GM18499 (cell line): ENCODE results near the gene HLA-G.
"Not testable (repeated sequence)": the region's sequence is repeated elsewhere in the genome, so short reads cannot be mapped to it uniquely, and the experiment has no call there.

ENCODE experiments used
- ATAC-seq: cut with Tn5 transposase; IDR thresholded peaks from one replicate; pipeline ENCODE4 v1.9.1; 2021; ENCODE audit warnings: moderate number of reproducible peaks; ENCODE audit not compliant: insufficient read depth, unreplicated experiment

Gene HLA-G

DNA sequence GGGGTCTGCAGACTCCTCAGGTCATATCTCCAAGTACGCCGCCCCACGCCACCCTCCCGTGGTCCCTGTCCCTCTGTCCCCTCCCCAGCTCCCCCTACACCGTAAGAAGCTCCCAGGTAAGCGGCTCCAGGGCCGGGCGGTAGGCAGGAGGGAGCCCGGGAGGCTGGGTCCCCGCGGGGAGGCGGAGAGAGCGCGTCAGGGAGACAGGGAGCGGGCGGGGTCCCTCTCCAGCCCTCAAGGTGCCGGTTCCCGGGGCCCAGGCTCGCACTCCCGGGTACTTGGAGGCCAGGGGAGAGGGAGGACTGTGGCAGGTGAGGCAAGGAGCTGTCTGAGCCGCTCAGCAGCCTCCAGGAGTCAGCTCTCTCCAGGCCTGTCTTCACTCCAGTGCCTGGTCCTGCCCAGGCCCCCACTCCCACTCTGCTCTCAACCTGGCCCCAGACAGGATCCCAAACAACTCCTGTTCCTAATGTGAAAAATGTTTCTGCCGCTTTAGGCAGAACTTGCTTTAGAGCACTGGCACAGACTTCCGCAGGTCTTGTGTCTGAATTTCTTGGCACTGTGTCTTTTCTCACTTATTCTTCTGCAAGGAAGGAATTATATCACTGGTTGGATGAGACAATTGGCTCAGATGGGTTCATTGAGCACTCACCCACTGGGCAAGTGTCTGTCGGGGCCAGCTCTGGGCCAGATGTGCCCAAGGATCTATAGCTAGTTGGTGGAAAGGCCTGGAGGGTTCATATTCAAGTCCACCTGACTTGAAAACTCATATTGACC is 36.6 kb downstream of the HLA-G start:
- no peak for ATAC-seq

DNA sequence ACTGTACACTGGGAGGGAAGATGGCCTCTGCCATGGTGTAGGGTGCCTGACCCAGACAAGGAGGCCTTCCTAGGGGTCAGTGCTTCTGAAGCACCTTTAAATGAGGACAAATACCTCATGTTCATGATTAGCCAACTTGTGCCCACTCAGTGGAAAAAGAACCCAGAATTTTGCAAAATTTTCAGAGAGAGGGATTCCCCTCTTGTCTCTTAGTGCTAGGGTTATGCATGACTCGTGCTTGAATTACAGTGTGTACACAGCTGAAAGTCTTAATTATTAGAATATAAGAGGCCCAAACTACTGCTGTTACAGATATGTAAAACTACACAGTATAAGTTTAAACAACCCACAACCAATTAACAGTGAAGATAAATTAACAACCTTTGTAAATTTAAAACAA is 38.0 kb downstream of the HLA-G start:
- ATAC-seq: no peak

DNA sequence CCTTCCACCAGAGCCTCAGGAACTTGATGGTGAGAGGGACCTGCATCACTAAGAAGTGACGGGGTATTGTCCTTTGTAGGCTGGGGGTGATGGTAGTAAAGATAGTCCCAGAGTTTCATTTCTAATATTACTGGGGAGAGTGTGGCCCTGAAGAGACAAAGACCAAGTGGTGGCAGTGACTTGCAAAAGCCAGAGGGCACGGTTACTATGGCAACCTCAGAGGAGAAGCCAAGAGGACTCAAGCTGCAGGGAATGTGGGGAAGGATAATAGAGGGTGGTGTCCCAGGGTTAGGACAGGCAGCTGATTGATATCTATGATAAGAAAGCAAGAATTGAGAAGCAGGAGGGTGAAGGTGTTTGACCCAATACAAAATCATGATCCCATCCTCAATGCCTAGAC is 42.5 kb downstream of the HLA-G start:
- ATAC-seq: no peak

DNA sequence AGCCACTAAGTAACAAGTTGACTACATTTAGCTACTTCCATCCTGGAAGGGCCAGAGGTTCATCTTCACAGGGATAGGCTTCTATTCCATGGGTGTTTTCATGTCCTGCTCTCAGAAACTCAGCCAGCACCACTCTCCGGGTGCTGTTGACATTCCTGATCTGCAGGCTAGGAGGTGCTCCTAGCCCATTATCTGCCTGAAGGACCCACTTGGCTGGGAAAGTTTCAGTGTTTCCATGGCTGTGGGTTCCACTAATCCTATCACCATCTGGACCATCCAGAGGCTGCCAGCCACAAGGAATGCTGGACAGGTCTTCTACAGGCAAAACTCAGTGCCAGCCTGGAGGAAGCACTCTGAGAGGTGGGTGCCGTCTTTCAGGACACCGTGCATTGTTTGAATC is 45.2 kb downstream of the HLA-G start:
- no peak for ATAC-seq

DNA sequence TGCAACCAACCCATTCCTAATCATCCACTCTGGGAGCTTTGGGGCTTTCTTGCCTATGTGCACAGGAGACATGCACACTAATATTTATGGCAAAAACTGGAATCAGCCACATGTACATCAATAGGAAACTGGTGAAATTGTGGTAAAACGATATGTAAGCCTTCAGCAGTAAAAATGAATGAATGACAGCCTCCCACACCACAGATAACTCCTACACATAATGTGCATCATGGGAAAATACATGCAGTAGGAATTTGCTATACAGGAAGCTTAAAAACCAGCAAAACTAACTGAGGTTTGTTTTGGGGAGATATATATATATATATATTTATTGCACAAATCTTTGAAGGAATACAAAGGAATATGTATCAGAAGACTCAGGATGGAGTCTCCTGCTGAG is 47.6 kb downstream of the HLA-G start:
- ATAC-seq: no peak

GRCh38 chr6:29875734-29876133 is 48.1 kb downstream of the HLA-G start:
- not testable (repeated sequence) for ATAC-seq
